Effector CD4-positive, alpha-beta T cell (primary cell): ENCODE data around the gene AEBP1.

Source experiments
- DNase-seq: peaks from one replicate; pipeline ENCODE4 v3.0.0-alpha.2; 2020

The AEBP1 gene

GRCh38 chr7:44086627-44087026 is 17.5 kb upstream of the AEBP1 start:
- no peak for DNase-seq

GRCh38 chr7:44087911-44088838 is 16.0 kb upstream of the AEBP1 start:
- DNase-seq = no peak

- no peak for DNase-seq
Observed at GRCh38 chr7:44093102-44093641, 11.0 kb upstream of the AEBP1 start.

GRCh38 chr7:44094365-44094764 is 9.8 kb upstream of the AEBP1 start:
- no peak for DNase-seq

GRCh38 chr7:44094883-44095592 is 9.1 kb upstream of the AEBP1 start:
- no peak for DNase-seq

GRCh38 chr7:44095781-44096180 is 8.4 kb upstream of the AEBP1 start:
- no peak for DNase-seq

GRCh38 chr7:44096326-44096881 is 7.7 kb upstream of the AEBP1 start:
- no peak for DNase-seq

- DNase-seq = no peak
Observed at GRCh38 chr7:44097064-44097932, 6.8 kb upstream of the AEBP1 start.

GRCh38 chr7:44098092-44099068 is 5.8 kb upstream of the AEBP1 start:
- DNase-seq = no peak

GRCh38 chr7:44099669-44100068 is 4.5 kb upstream of the AEBP1 start:
- DNase-seq = no peak

- no peak for DNase-seq
Observed at GRCh38 chr7:44100458-44101302, 3.5 kb upstream of the AEBP1 start.

- DNase-seq = no peak
Observed at GRCh38 chr7:44101303-44101965, 2.7 kb upstream of the AEBP1 start.

GRCh38 chr7:44101966-44102845 is 1.9 kb upstream of the AEBP1 start:
- DNase-seq = no peak

- no peak for DNase-seq
Observed at GRCh38 chr7:44102846-44103565, 1.1 kb upstream of the AEBP1 start.

- DNase-seq = no peak
Observed at GRCh38 chr7:44103566-44103922, 601 bp upstream of the AEBP1 start.

GRCh38 chr7:44104860-44105771 is 971 bp downstream of the AEBP1 start:
- no peak for DNase-seq

- DNase-seq = no peak
Observed at GRCh38 chr7:44105832-44106231, 1.7 kb downstream of the AEBP1 start.
